Stomach (tissue), 9 donors: ENCODE data around the gene PCBP2. TPM values are rescaled to one million over a fixed set of nuclear protein-coding genes. Genes with fewer than 3 reads are reported as not detected.

Experiments used
- DNase-seq, 2 donors: peaks; one replicate each; pipeline versions ENCODE4 v3.0.0 to v3.0.0-alpha.2; 2013 to 2019
- H3K27ac ChIP-seq, 5 donors: fragments of 200-600 bp in 4 of 5; sonication (generic) in 4 of 5; one replicate each; pipeline ENCODE4 v1.5.1; 2013 to 2019; ENCODE audit warnings: mild to moderate bottlenecking in 1 of 5, moderate library complexity in 1 of 5
- H3K27me3 ChIP-seq, 3 donors: fragments of 200-600 bp; sonication (generic); one replicate each; pipeline ENCODE4 v1.5.1; 2017 to 2019; ENCODE audit warnings: mixed run types in 1 of 3
- H3K36me3 ChIP-seq, 4 donors: fragments of 200-600 bp; sonication (generic); 1 replicate in 3 of 4; 2 replicates in 1 of 4; pipeline ENCODE4 v1.5.1; 2016 to 2019
- H3K4me1 ChIP-seq, 4 donors: fragments of 200-600 bp; sonication (generic); one replicate each; pipeline ENCODE4 v1.5.1; 2016 to 2019
- H3K4me3 ChIP-seq, 4 donors: fragments of 200-600 bp; sonication (generic) in 3 of 4; one replicate each; pipeline ENCODE4 v1.5.1; 2016 to 2019; ENCODE audit warnings: mild to moderate bottlenecking in 1 of 4
- H3K9me3 ChIP-seq, 4 donors: fragments of 200-600 bp; sonication (generic); one replicate each; pipeline ENCODE4 v1.5.1; 2016 to 2019
- EP300 ChIP-seq: sonication (generic); formaldehyde crosslinking; IDR thresholded peaks from one replicate; pipeline ENCODE4 v1.6.1; 2017; ENCODE audit warnings: antibody characterized with exemption
- POLR2A ChIP-seq, 4 donors: fragments of 450-650 bp; IDR thresholded peaks; one replicate each; pipeline ENCODE4 v1.6.1; 2016; ENCODE audit warnings: antibody characterized with exemption in 4 of 4, control low read depth in 2 of 4, mild to moderate bottlenecking in 1 of 4, moderate library complexity in 1 of 4
- POLR2AphosphoS5 ChIP-seq, 3 donors: sonication (generic); formaldehyde crosslinking; IDR thresholded peaks; one replicate each; pipeline ENCODE4 v1.6.1; 2016; ENCODE audit warnings: antibody characterized with exemption in 3 of 3
- WGBS, 5 donors: extraction: QIAGEN DNeasy Blood & Tissue Kit in 3 of 5; methylation state at CpG; one replicate each; pipeline versions ENCODE4 v1.1.5 to v1.1.7; 2013 to 2018; 5-methylcytosine and 5-hydroxymethylcytosine counted together
- intact Hi-C: fragments of 100-400 bp; cut with DNase I; formaldehyde crosslinking; loops from one replicate; pipeline ENCODE4 v1.15.1; 2023; ENCODE audit warnings: low total_unique reads
- polyA plus RNA-seq, 3 donors: library from polyadenylated mRNA; stranded (reverse); fragments of 200-250 nt; gene quantifications; one replicate each; pipeline ENCODE4 v1.2.3, GENCODE V29; 2013
- total RNA-seq, 5 donors: library from RNA; depleted of rRNA; stranded (reverse); fragments of >200 nt; gene quantifications; one replicate each; pipeline versions ENCODE4 v1.1.0 to v1.2.3, GENCODE V29; 2014 to 2016
- TF ChIP-seq, protein P1 (sequence below), 7 experiments: fragments of 450-650 bp in 4 of 7; fragments of 200-600 bp in 3 of 7; sonication (generic) in 3 of 7; IDR thresholded peaks; one replicate each; pipeline ENCODE4 v1.5.1; 2016 to 2019; ENCODE audit warnings: antibody characterized with exemption in 7 of 7, control low read depth in 2 of 7, mild to moderate bottlenecking in 1 of 7
- donor health status: healthy with polysubstance abuse.
- donor health status: Bipolar disorder and iron deficiency.
- donor health status: healthy.

PCBP2 gene
- total and polyA plus RNA-seq, 8 donors, result 109 to 714 (median 458) TPM

DNA sequence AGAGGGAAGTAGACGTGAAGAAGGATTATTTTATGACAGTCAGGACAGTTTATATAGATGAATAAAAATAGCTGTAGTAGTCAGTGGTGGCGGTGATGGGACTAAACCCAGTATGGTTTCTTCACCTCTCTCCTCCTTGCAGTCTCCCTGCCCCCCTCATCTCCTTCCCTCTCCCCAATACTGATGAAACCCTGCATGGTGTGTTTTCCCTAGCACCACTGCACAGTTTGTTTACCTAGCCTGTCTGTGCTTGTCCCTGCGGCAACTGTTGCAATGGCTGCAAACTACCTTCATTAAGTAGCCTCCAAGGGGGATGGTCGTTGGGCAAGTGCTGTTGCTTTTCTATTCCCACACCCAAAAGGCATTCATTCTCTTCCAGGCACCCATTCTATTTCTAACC is 14.7 kb downstream of the PCBP2 start:
- Histone ChIP-seq H3K9me3 (no peaks in the 10 kb centered on the region), H3K36me3 (peaks cover 99 to 100% (median 100%) of the 10 kb centered on the region in 4 donors), H3K4me3 (no peak overlapping the region), H3K27me3 (no peaks in the 10 kb centered on the region), H3K4me1 (peaks cover 3 to 74% (median 34%) of the 10 kb centered on the region in 4 donors), H3K27ac (peak overlapping the region in 1 of 5 donors; percentile 5)
- TF ChIP-seq POLR2A (IDR thresholded peaks at IDR 0.05) (no peak), POLR2AphosphoS5 (IDR thresholded peaks at IDR 0.05) (no peak), EP300 (no peak)
- TF ChIP-seq, protein P1, sequence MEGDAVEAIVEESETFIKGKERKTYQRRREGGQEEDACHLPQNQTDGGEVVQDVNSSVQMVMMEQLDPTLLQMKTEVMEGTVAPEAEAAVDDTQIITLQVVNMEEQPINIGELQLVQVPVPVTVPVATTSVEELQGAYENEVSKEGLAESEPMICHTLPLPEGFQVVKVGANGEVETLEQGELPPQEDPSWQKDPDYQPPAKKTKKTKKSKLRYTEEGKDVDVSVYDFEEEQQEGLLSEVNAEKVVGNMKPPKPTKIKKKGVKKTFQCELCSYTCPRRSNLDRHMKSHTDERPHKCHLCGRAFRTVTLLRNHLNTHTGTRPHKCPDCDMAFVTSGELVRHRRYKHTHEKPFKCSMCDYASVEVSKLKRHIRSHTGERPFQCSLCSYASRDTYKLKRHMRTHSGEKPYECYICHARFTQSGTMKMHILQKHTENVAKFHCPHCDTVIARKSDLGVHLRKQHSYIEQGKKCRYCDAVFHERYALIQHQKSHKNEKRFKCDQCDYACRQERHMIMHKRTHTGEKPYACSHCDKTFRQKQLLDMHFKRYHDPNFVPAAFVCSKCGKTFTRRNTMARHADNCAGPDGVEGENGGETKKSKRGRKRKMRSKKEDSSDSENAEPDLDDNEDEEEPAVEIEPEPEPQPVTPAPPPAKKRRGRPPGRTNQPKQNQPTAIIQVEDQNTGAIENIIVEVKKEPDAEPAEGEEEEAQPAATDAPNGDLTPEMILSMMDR (IDR thresholded peaks at IDR 0.05), result no peak
- no peak for DNase-seq
- intact Hi-C loops, result loop anchor here (10.0 kb wide), 1 partner anchor 48 kb away; no protein-coding TSS in a partner anchor
- 55 to 75% (median 64%) methylated on average over 4 of the region's 4 CpGs for WGBS, 5 donors

DNA sequence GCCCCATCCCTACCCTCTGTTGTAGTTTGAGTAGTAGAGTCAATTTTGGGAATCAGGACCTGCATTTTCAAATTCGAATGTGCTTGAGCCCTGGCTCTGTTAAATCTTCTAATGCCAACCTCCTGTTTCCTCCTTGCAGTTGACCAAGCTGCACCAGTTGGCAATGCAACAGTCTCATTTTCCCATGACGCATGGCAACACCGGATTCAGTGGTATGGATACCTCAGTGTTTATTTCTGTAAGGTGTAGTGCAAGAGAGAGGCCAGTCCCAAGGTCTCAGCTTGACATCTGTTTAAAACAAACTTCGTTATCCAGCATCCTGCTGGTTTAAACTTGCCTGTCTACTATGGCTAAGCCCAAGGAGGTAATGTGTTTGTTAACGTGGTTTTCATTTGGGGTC is 15.2 kb downstream of the PCBP2 start:
- intact Hi-C loops, result loop anchor here (10.0 kb wide), 1 partner anchor 48 kb away; no protein-coding TSS in a partner anchor
- TF ChIP-seq EP300 (no peak), POLR2AphosphoS5 (IDR thresholded peaks at IDR 0.05) (no peak), POLR2A (IDR thresholded peaks at IDR 0.05) (no peak)
- TF ChIP-seq, protein P1 (IDR thresholded peaks at IDR 0.05), result no peak
- peaks cover 99 to 100% (median 100%) of the 10 kb centered on the region in 4 donors for H3K36me3 ChIP-seq

DNA sequence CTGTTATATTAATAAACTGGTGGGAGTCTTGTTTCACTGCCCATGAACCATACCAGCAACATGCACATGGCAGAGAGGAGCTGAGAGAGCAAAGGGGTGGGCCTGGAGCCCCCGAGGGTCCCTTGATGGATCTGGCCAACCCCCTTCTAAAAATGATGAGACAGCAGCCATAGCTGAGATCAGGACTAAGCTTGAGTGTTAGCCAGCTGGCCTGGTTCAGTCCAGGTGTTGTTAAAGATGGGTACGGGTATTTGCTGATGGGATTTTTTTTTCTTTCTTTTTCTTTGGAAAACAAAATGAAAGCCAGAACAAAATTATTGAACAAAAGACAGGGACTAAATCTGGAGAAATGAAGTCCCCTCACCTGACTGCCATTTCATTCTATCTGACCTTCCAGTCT is 16.0 kb downstream of the PCBP2 start:
- no peak for TF ChIP-seq POLR2AphosphoS5 (IDR thresholded peaks at IDR 0.05)
- TF ChIP-seq POLR2A (IDR thresholded peaks at IDR 0.05), result no peak
- TF ChIP-seq, protein P1 (IDR thresholded peaks at IDR 0.05), result no peak
- no peak for TF ChIP-seq EP300
- WGBS, 5 donors, result 69 to 85% (median 79%) methylated on average over 2 of the region's 2 CpGs

More for the DNA sequence above, 15.2 kb downstream of the PCBP2 start:
- no peak for DNase-seq
- 47 to 64% (median 52%) methylated on average over 5 of the region's 5 CpGs for WGBS, 5 donors
- H3K27ac ChIP-seq, result no peak overlapping the region
- no peak overlapping the region for H3K4me3 ChIP-seq
- H3K4me1 ChIP-seq, result peaks cover 0 to 74% (median 35%) of the 10 kb centered on the region in 4 donors
- no peaks in the 10 kb centered on the region for H3K9me3 ChIP-seq
- no peaks in the 10 kb centered on the region for H3K27me3 ChIP-seq

DNA sequence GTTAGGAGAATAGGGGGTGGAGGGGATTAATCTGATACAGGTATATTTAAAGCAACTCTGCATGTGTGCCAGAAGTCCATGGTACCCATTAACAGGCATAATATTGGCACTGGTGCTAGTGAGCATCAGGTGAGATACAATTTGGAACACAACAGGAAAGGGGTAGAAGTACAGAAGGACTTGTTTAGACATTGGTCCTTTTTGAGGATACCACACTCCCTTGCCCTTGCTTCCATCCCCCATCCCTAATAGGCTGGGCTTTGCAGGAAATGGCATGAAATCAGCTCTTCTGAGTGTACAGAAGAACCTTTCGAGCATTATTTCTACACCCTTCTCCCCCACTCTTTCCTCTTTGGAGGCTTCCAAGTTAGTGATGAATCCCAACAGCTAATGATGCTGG is 16.4 kb downstream of the PCBP2 start:
- no peak overlapping the region for H3K4me3 ChIP-seq
- 64 to 84% (median 69%) methylated on average over 1 of the region's 1 CpG for WGBS, 5 donors
- intact Hi-C loops, result loop anchor here (10.0 kb wide), 1 partner anchor 47 kb away; no protein-coding TSS in a partner anchor
- no peaks in the 10 kb centered on the region for H3K9me3 ChIP-seq
- TF ChIP-seq EP300 (no peak), POLR2A (IDR thresholded peaks at IDR 0.05) (no peak), POLR2AphosphoS5 (IDR thresholded peaks at IDR 0.05) (no peak)
- TF ChIP-seq, protein P1 (IDR thresholded peaks at IDR 0.05), result no peak
- no peak for DNase-seq
- no peak overlapping the region for H3K27ac ChIP-seq
- H3K27me3 ChIP-seq, result no peaks in the 10 kb centered on the region
- H3K36me3 ChIP-seq, result peaks cover 99 to 100% (median 100%) of the 10 kb centered on the region in 4 donors
- H3K4me1 ChIP-seq, result peaks cover under 1 to 74% (median 35%) of the 10 kb centered on the region in 4 donors

More for the DNA sequence above, 16.0 kb downstream of the PCBP2 start:
- peaks cover 99 to 100% (median 100%) of the 10 kb centered on the region in 4 donors for H3K36me3 ChIP-seq
- no peak for DNase-seq
- no peak overlapping the region for H3K27ac ChIP-seq
- H3K4me1 ChIP-seq, result peaks cover 0 to 74% (median 35%) of the 10 kb centered on the region in 4 donors
- intact Hi-C loops, result loop anchor here (10.0 kb wide), 1 partner anchor 47 kb away; no protein-coding TSS in a partner anchor
- H3K9me3 ChIP-seq, result no peaks in the 10 kb centered on the region
- no peaks in the 10 kb centered on the region for H3K27me3 ChIP-seq
- H3K4me3 ChIP-seq, result no peak overlapping the region
